IMR-90 (cell line): ENCODE data around the gene TGFB2.

Experiments used
- CTCF ChIP-seq: conservative IDR thresholded peaks from 2 replicates; pipeline ENCODE4 v1.5.1; 2012; ENCODE audit warnings: mild to moderate bottlenecking, low read depth, low read length, improper control_type of control experiment
- MAZ ChIP-seq: IDR thresholded peaks from 2 replicates; pipeline ENCODE4 v1.6.1; 2012; ENCODE audit warnings: low read depth, mild to moderate bottlenecking, low read length, improper control_type of control experiment, moderate library complexity, borderline replicate concordance
- POLR2A ChIP-seq: IDR thresholded peaks from 2 replicates; pipeline ENCODE4 v1.6.1; 2012; ENCODE audit warnings: mild to moderate bottlenecking, low read depth, low read length
- SMC3 ChIP-seq: fragments of 150-350 bp; IDR thresholded peaks from 2 replicates; pipeline ENCODE4 v1.6.1; 2016; ENCODE audit warnings: low read depth, mild to moderate bottlenecking, antibody characterized with exemption, low read length, moderate library complexity

GRCh38 chr1:218459878-218460711, 115.0 kb downstream of the TGFB2 start:
- no peak for TF ChIP-seq POLR2A
- TF ChIP-seq CTCF: no peak
- TF ChIP-seq SMC3: no peak
- no peak for TF ChIP-seq MAZ
